ENCODE data around the gene GRID2.

Gene GRID2

DNA sequence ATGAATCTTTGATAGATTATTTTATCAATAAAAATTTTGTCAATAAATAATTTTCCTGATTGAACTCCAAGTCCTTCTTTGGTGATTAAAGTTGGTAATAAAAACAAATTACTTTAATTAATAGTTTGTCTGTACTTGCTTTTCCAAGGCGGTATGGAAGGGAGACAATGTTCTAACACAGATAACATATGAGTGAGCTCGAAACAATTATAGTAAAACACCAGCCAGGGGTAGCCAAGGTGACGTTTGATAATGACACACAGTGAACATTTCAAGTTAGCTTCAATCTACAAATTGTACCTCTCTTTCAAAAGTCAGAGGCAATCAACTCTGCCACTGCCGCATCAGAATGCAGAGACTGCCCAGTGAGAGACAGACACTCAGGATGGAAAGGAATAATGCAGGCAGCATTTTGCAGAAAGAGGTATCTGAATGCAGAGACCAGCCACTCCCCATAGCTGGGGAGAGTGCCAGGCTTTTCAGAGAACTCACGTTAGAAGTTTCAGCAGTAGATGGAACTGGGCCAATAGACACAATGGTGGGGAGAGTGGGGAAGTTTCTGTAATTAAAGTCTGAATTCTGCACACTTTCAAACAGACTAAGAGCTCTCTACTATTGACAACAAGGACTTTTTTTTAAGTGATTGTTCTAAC is 1506.7 kb downstream of the GRID2 start:
- TF ChIP-seq, protein P1, sequence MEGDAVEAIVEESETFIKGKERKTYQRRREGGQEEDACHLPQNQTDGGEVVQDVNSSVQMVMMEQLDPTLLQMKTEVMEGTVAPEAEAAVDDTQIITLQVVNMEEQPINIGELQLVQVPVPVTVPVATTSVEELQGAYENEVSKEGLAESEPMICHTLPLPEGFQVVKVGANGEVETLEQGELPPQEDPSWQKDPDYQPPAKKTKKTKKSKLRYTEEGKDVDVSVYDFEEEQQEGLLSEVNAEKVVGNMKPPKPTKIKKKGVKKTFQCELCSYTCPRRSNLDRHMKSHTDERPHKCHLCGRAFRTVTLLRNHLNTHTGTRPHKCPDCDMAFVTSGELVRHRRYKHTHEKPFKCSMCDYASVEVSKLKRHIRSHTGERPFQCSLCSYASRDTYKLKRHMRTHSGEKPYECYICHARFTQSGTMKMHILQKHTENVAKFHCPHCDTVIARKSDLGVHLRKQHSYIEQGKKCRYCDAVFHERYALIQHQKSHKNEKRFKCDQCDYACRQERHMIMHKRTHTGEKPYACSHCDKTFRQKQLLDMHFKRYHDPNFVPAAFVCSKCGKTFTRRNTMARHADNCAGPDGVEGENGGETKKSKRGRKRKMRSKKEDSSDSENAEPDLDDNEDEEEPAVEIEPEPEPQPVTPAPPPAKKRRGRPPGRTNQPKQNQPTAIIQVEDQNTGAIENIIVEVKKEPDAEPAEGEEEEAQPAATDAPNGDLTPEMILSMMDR (IDR thresholded peaks at IDR 0.05): no peak
- H2AFZ ChIP-seq: no peak overlapping the region
- no peaks in the 10 kb centered on the region for H3K9me3 ChIP-seq (ENCODE audit: control insufficient read depth, low read length)
- no peaks in the 10 kb centered on the region for H3K79me2 ChIP-seq
- no peak overlapping the region for H3K9ac ChIP-seq
- no peak overlapping the region for H3K27ac ChIP-seq
- H3K36me3 ChIP-seq (ENCODE audit: control insufficient read depth, insufficient read depth, low read length): no peaks in the 10 kb centered on the region
- no peaks in the 10 kb centered on the region for H3K27me3 ChIP-seq (ENCODE audit: control insufficient read depth, insufficient read depth, low read length)
- H3K4me2 ChIP-seq (ENCODE audit: low read length): no peak overlapping the region
- H3K4me1 ChIP-seq: no peaks in the 10 kb centered on the region
- no peak overlapping the region for H3K4me3 ChIP-seq (ENCODE audit: low read depth, low read length)

DNA sequence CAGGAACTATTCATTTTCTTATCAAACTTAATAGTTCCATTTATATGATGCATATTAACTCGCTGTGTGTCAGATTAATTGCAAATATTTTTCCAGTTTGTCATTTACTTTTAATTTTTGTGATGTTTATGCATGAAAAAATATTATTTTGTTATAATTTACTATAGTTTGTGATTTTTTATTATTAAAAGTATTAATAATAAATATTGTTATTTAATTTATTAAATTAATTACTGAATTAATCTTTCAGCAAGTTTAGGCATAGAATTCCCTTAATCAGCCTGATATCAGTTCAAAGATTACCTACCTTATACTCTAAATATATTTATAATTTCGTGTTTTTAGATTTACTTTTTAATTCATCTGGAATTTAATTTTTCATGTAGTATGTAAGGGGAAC is 1509.3 kb downstream of the GRID2 start:
- no peaks in the 10 kb centered on the region for H3K79me2 ChIP-seq
- H2AFZ ChIP-seq: no peak overlapping the region
- H3K9ac ChIP-seq: no peak overlapping the region
- TF ChIP-seq, protein P1 (IDR thresholded peaks at IDR 0.05): no peak
- no peak overlapping the region for H3K4me3 ChIP-seq (ENCODE audit: low read depth, low read length)
- no peaks in the 10 kb centered on the region for H3K9me3 ChIP-seq (ENCODE audit: control insufficient read depth, low read length)
- H3K4me1 ChIP-seq: no peaks in the 10 kb centered on the region
- no peaks in the 10 kb centered on the region for H3K27me3 ChIP-seq (ENCODE audit: control insufficient read depth, insufficient read depth, low read length)
- H3K27ac ChIP-seq: no peak overlapping the region
- H3K4me2 ChIP-seq (ENCODE audit: low read length): no peak overlapping the region
- no peaks in the 10 kb centered on the region for H3K36me3 ChIP-seq (ENCODE audit: control insufficient read depth, insufficient read depth, low read length)

DNA sequence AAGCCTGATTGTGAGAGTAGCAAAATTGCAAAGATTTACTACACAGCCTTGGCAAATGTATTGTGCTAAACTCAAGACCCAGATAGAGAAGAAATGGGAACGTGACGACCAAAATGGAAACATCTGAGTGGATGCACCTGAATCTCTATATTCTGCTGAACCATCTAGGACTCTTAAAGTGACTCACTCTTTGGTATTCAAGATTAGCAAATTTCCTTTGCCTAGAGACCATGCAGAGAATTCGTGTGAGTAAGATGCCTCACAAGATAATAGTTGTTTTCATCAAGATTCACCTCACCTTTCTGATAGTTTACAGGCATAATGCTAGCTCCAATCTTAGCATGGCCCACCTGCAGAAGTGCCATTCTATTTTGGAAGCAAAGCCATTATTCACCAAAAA is 1510.4 kb downstream of the GRID2 start:
- H3K9ac ChIP-seq: no peak overlapping the region
- H3K79me2 ChIP-seq: no peaks in the 10 kb centered on the region
- H3K27ac ChIP-seq: no peak overlapping the region
- H3K4me1 ChIP-seq: no peaks in the 10 kb centered on the region
- TF ChIP-seq, protein P1 (IDR thresholded peaks at IDR 0.05): no peak
- no peaks in the 10 kb centered on the region for H3K9me3 ChIP-seq (ENCODE audit: control insufficient read depth, low read length)
- H2AFZ ChIP-seq: no peak overlapping the region
- no peaks in the 10 kb centered on the region for H3K36me3 ChIP-seq (ENCODE audit: control insufficient read depth, insufficient read depth, low read length)
- no peak overlapping the region for H3K4me3 ChIP-seq (ENCODE audit: low read depth, low read length)
- no peaks in the 10 kb centered on the region for H3K27me3 ChIP-seq (ENCODE audit: control insufficient read depth, insufficient read depth, low read length)
- H3K4me2 ChIP-seq (ENCODE audit: low read length): no peak overlapping the region

DNA sequence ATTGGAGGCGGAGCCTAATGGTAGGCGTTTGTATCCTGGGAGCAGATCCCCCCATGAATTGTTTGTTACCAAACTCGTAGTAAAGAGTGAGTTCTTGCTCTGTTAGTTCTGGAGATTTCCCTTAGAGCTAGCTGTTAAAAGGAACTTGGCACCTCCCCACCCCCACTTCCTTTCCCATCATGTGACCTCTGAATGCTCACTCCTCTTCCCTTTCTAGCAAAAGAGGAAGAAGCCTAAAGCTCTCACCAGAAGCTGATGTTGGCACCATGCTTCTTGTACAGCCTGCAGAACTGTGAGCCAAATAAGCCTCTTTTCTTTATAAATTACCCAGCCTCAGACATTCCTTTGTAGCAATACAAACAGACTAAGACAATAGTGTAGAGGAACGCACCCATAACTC is 1511.0 kb downstream of the GRID2 start:
- TF ChIP-seq, protein P1 (IDR thresholded peaks at IDR 0.05): no peak
- no peaks in the 10 kb centered on the region for H3K9me3 ChIP-seq (ENCODE audit: control insufficient read depth, low read length)
- H3K4me2 ChIP-seq (ENCODE audit: low read length): no peak overlapping the region
- H3K9ac ChIP-seq: no peak overlapping the region
- H2AFZ ChIP-seq: no peak overlapping the region
- H3K4me3 ChIP-seq (ENCODE audit: low read depth, low read length): no peak overlapping the region
- no peaks in the 10 kb centered on the region for H3K79me2 ChIP-seq
- no peaks in the 10 kb centered on the region for H3K27me3 ChIP-seq (ENCODE audit: control insufficient read depth, insufficient read depth, low read length)
- no peak overlapping the region for H3K27ac ChIP-seq
- H3K36me3 ChIP-seq (ENCODE audit: control insufficient read depth, insufficient read depth, low read length): no peaks in the 10 kb centered on the region
- no peaks in the 10 kb centered on the region for H3K4me1 ChIP-seq
